GM19025 (cell line): ENCODE data around the gene IPO9.
"Not testable (repeated sequence)": the region's sequence is repeated elsewhere in the genome, so short reads cannot be mapped to it uniquely, and the experiment has no call there.

ENCODE experiments used
- ATAC-seq: cut with Tn5 transposase; IDR thresholded peaks from one replicate; pipeline ENCODE4 v1.9.1; 2021; ENCODE audit warnings: mild to moderate bottlenecking, low read depth, moderate library complexity; ENCODE audit not compliant: unreplicated experiment

The IPO9 gene

GRCh38 chr1:201900476-201900875 is 71.5 kb downstream of the IPO9 start:
- ATAC-seq = no peak

GRCh38 chr1:201901036-201901435 is 72.1 kb downstream of the IPO9 start:
- ATAC-seq = not testable (repeated sequence)

- ATAC-seq = no peak
These were observed 73.2 kb downstream of the IPO9 start for GRCh38 chr1:201902198-201902597.

GRCh38 chr1:201903135-201903534 is 74.2 kb downstream of the IPO9 start:
- ATAC-seq = no peak

- ATAC-seq = no peak
These were observed 75.6 kb downstream of the IPO9 start for GRCh38 chr1:201904579-201904978.

- no peak for ATAC-seq
These were observed 76.4 kb downstream of the IPO9 start for GRCh38 chr1:201905234-201905890.

- no peak for ATAC-seq
These were observed 77.4 kb downstream of the IPO9 start for GRCh38 chr1:201906336-201906735.

GRCh38 chr1:201907621-201908020 is 78.7 kb downstream of the IPO9 start:
- ATAC-seq = no peak

- no peak for ATAC-seq
These were observed 83.0 kb downstream of the IPO9 start for GRCh38 chr1:201911826-201912571.

- ATAC-seq = no peak
These were observed 83.9 kb downstream of the IPO9 start for GRCh38 chr1:201912832-201913231.

- ATAC-seq = no peak
These were observed 85.7 kb downstream of the IPO9 start for GRCh38 chr1:201914456-201915235.

GRCh38 chr1:201916649-201917249 is 87.8 kb downstream of the IPO9 start:
- no peak for ATAC-seq

- ATAC-seq = no peak
These were observed 88.5 kb downstream of the IPO9 start for GRCh38 chr1:201917362-201918033.

- no peak for ATAC-seq
These were observed 89.4 kb downstream of the IPO9 start for GRCh38 chr1:201918343-201918742.

GRCh38 chr1:201921952-201922558 is 93.1 kb downstream of the IPO9 start:
- ATAC-seq = no peak

- ATAC-seq = no peak
These were observed 96.3 kb downstream of the IPO9 start for GRCh38 chr1:201925301-201925567.

- no peak for ATAC-seq
These were observed 97.2 kb downstream of the IPO9 start for GRCh38 chr1:201925981-201926645.

- no peak for ATAC-seq
These were observed 99.3 kb downstream of the IPO9 start for GRCh38 chr1:201928266-201928665.

- no peak for ATAC-seq
These were observed 101.2 kb downstream of the IPO9 start for GRCh38 chr1:201930137-201930536.

- no peak for ATAC-seq
These were observed 101.8 kb downstream of the IPO9 start for GRCh38 chr1:201930803-201931202.
